ENCODE data around the gene ZMYM1.
"Not testable (repeated sequence)": the region's sequence is repeated elsewhere in the genome, so short reads cannot be mapped to it uniquely, and the experiment has no call there.

Gene ZMYM1

GRCh38 chr1:35076426-35076825 is 2.8 kb upstream of the ZMYM1 start:
- not testable (repeated sequence) for DNase-seq (ENCODE audit: low spot score)

- DNase-seq (ENCODE audit: low spot score): no peak
Observed at GRCh38 chr1:35080171-35080854, 1.1 kb downstream of the ZMYM1 start.

GRCh38 chr1:35085421-35085820 is 6.2 kb downstream of the ZMYM1 start:
- no peak for DNase-seq (ENCODE audit: low spot score)

- DNase-seq (ENCODE audit: low spot score): no peak
Observed at GRCh38 chr1:35097224-35097623, 18.0 kb downstream of the ZMYM1 start.

- DNase-seq (ENCODE audit: low spot score): no peak
Observed at GRCh38 chr1:35111106-35111505, 31.9 kb downstream of the ZMYM1 start.

- no peak for DNase-seq (ENCODE audit: low spot score)
Observed at GRCh38 chr1:35112668-35113067, 33.5 kb downstream of the ZMYM1 start.

GRCh38 chr1:35115459-35116383 is 36.5 kb downstream of the ZMYM1 start:
- DNase-seq (ENCODE audit: low spot score): no peak

- DNase-seq (ENCODE audit: low spot score): no peak
Observed at GRCh38 chr1:35120458-35121133, 41.4 kb downstream of the ZMYM1 start.

GRCh38 chr1:35122311-35122710 is 43.1 kb downstream of the ZMYM1 start:
- no peak for DNase-seq (ENCODE audit: low spot score)

GRCh38 chr1:35126546-35126945 is 47.4 kb downstream of the ZMYM1 start:
- DNase-seq (ENCODE audit: low spot score): no peak

GRCh38 chr1:35129080-35129479 is 49.9 kb downstream of the ZMYM1 start:
- DNase-seq (ENCODE audit: low spot score): no peak

- no peak for DNase-seq (ENCODE audit: low spot score)
Observed at GRCh38 chr1:35136780-35137179, 57.6 kb downstream of the ZMYM1 start.

GRCh38 chr1:35137590-35137989 is 58.4 kb downstream of the ZMYM1 start:
- DNase-seq (ENCODE audit: low spot score): not testable (repeated sequence)

GRCh38 chr1:35142294-35142693 is 63.1 kb downstream of the ZMYM1 start:
- not testable (repeated sequence) for DNase-seq (ENCODE audit: low spot score)

GRCh38 chr1:35142728-35143127 is 63.5 kb downstream of the ZMYM1 start:
- DNase-seq (ENCODE audit: low spot score): not testable (repeated sequence)

GRCh38 chr1:35143737-35144508 is 64.7 kb downstream of the ZMYM1 start:
- DNase-seq (ENCODE audit: low spot score): no peak

GRCh38 chr1:35145892-35146549 is 66.8 kb downstream of the ZMYM1 start:
- not testable (repeated sequence) for DNase-seq (ENCODE audit: low spot score)

GRCh38 chr1:35151220-35151619 is 72.0 kb downstream of the ZMYM1 start:
- no peak for DNase-seq (ENCODE audit: low spot score)

GRCh38 chr1:35164893-35165292 is 85.7 kb downstream of the ZMYM1 start:
- DNase-seq (ENCODE audit: low spot score): no peak

Measured in HuH-7.5 (cell line).